ENCODE data around the gene AGAP1.

The AGAP1 gene

GRCh38 chr2:235538144-235538639, 44.3 kb downstream of the AGAP1 start:
- Histone ChIP-seq H3K9me3 (ENCODE audit: control insufficient read depth in 2 of 2, low read length in 2 of 2) (no peaks in the 10 kb centered on the region), H3K27me3 (ENCODE audit: control insufficient read depth in 2 of 2, insufficient read depth in 2 of 2, low read length in 2 of 2) (no peaks in the 10 kb centered on the region), H3K36me3 (ENCODE audit: control insufficient read depth in 2 of 2, insufficient read depth in 2 of 2, low read length in 2 of 2) (no peaks in the 10 kb centered on the region), H3K27ac (ENCODE audit: low read depth in 2 of 2, low read length in 2 of 2) (peak overlapping the region in 1 of 2 donors; percentile 24), H3K4me1 (ENCODE audit: control insufficient read depth in 2 of 2, insufficient read depth in 2 of 2, low read length in 2 of 2) (peaks cover 24 to 25% of the 10 kb centered on the region in 2 donors), H3K9ac (ENCODE audit: low read depth in 1 of 2, low read length in 2 of 2) (no peak overlapping the region), H3K4me3 (ENCODE audit: low read length in 2 of 2) (no peak overlapping the region)

- H3K4me1 ChIP-seq (ENCODE audit: control insufficient read depth in 2 of 2, insufficient read depth in 2 of 2, low read length in 2 of 2): peaks cover 31% of the 10 kb centered on the region in 2 donors
- H3K36me3 ChIP-seq (ENCODE audit: control insufficient read depth in 2 of 2, insufficient read depth in 2 of 2, low read length in 2 of 2): no peaks in the 10 kb centered on the region
- no peak overlapping the region for H3K9ac ChIP-seq (ENCODE audit: low read depth in 1 of 2, low read length in 2 of 2)
- peak overlapping the region; percentile 24 to 25 for H3K27ac ChIP-seq (ENCODE audit: low read depth in 2 of 2, low read length in 2 of 2)
- no peaks in the 10 kb centered on the region for H3K9me3 ChIP-seq (ENCODE audit: control insufficient read depth in 2 of 2, low read length in 2 of 2)
- H3K27me3 ChIP-seq (ENCODE audit: control insufficient read depth in 2 of 2, insufficient read depth in 2 of 2, low read length in 2 of 2): no peaks in the 10 kb centered on the region
- no peak overlapping the region for H3K4me3 ChIP-seq (ENCODE audit: low read length in 2 of 2)
Measured at GRCh38 chr2:235538981-235539380, 45.1 kb downstream of the AGAP1 start.

- no peaks in the 10 kb centered on the region for H3K9me3 ChIP-seq (ENCODE audit: control insufficient read depth in 2 of 2, low read length in 2 of 2)
- H3K4me1 ChIP-seq (ENCODE audit: control insufficient read depth in 2 of 2, insufficient read depth in 2 of 2, low read length in 2 of 2): peaks cover 28% of the 10 kb centered on the region in 2 donors
- H3K27me3 ChIP-seq (ENCODE audit: control insufficient read depth in 2 of 2, insufficient read depth in 2 of 2, low read length in 2 of 2): no peaks in the 10 kb centered on the region
- no peak overlapping the region for H3K9ac ChIP-seq (ENCODE audit: low read depth in 1 of 2, low read length in 2 of 2)
- no peaks in the 10 kb centered on the region for H3K36me3 ChIP-seq (ENCODE audit: control insufficient read depth in 2 of 2, insufficient read depth in 2 of 2, low read length in 2 of 2)
- H3K4me3 ChIP-seq (ENCODE audit: low read length in 2 of 2): no peak overlapping the region
- no peak overlapping the region for H3K27ac ChIP-seq (ENCODE audit: low read depth in 2 of 2, low read length in 2 of 2)
Measured at GRCh38 chr2:235539773-235540172, 45.9 kb downstream of the AGAP1 start.

GRCh38 chr2:235541016-235541415, 47.2 kb downstream of the AGAP1 start:
- H3K36me3 ChIP-seq (ENCODE audit: control insufficient read depth in 2 of 2, insufficient read depth in 2 of 2, low read length in 2 of 2): no peaks in the 10 kb centered on the region
- H3K4me1 ChIP-seq (ENCODE audit: control insufficient read depth in 2 of 2, insufficient read depth in 2 of 2, low read length in 2 of 2): peaks cover 31 to 34% of the 10 kb centered on the region in 2 donors
- no peaks in the 10 kb centered on the region for H3K27me3 ChIP-seq (ENCODE audit: control insufficient read depth in 2 of 2, insufficient read depth in 2 of 2, low read length in 2 of 2)
- H3K9ac ChIP-seq (ENCODE audit: low read depth in 1 of 2, low read length in 2 of 2): no peak overlapping the region
- peak overlapping the region in 1 of 2 donors; percentile 80 for H3K27ac ChIP-seq (ENCODE audit: low read depth in 2 of 2, low read length in 2 of 2)
- H3K9me3 ChIP-seq (ENCODE audit: control insufficient read depth in 2 of 2, low read length in 2 of 2): no peaks in the 10 kb centered on the region
- no peak overlapping the region for H3K4me3 ChIP-seq (ENCODE audit: low read length in 2 of 2)

- Histone ChIP-seq H3K27ac (ENCODE audit: low read depth in 2 of 2, low read length in 2 of 2) (peak overlapping the region; percentile 79 to 80), H3K4me1 (ENCODE audit: control insufficient read depth in 2 of 2, insufficient read depth in 2 of 2, low read length in 2 of 2) (peaks cover 31 to 37% of the 10 kb centered on the region in 2 donors), H3K9ac (ENCODE audit: low read depth in 1 of 2, low read length in 2 of 2) (peak overlapping the region in 1 of 2 donors; percentile 18), H3K27me3 (ENCODE audit: control insufficient read depth in 2 of 2, insufficient read depth in 2 of 2, low read length in 2 of 2) (no peaks in the 10 kb centered on the region), H3K9me3 (ENCODE audit: control insufficient read depth in 2 of 2, low read length in 2 of 2) (no peaks in the 10 kb centered on the region), H3K36me3 (ENCODE audit: control insufficient read depth in 2 of 2, insufficient read depth in 2 of 2, low read length in 2 of 2) (no peaks in the 10 kb centered on the region), H3K4me3 (ENCODE audit: low read length in 2 of 2) (peak overlapping the region; percentile 9 to 49)
Measured at GRCh38 chr2:235541838-235542549, 48.2 kb downstream of the AGAP1 start.

GRCh38 chr2:235542733-235543127, 48.9 kb downstream of the AGAP1 start:
- Histone ChIP-seq H3K27me3 (ENCODE audit: control insufficient read depth in 2 of 2, insufficient read depth in 2 of 2, low read length in 2 of 2) (no peaks in the 10 kb centered on the region), H3K4me3 (ENCODE audit: low read length in 2 of 2) (no peak overlapping the region), H3K9ac (ENCODE audit: low read depth in 1 of 2, low read length in 2 of 2) (no peak overlapping the region), H3K27ac (ENCODE audit: low read depth in 2 of 2, low read length in 2 of 2) (peak overlapping the region; percentile 79 to 80), H3K36me3 (ENCODE audit: control insufficient read depth in 2 of 2, insufficient read depth in 2 of 2, low read length in 2 of 2) (no peaks in the 10 kb centered on the region), H3K4me1 (ENCODE audit: control insufficient read depth in 2 of 2, insufficient read depth in 2 of 2, low read length in 2 of 2) (peaks cover 31 to 37% of the 10 kb centered on the region in 2 donors), H3K9me3 (ENCODE audit: control insufficient read depth in 2 of 2, low read length in 2 of 2) (no peaks in the 10 kb centered on the region)

- H3K9ac ChIP-seq (ENCODE audit: low read depth in 1 of 2, low read length in 2 of 2): peak overlapping the region; percentile 28 to 47
- peak overlapping the region; percentile 75 to 80 for H3K27ac ChIP-seq (ENCODE audit: low read depth in 2 of 2, low read length in 2 of 2)
- H3K36me3 ChIP-seq (ENCODE audit: control insufficient read depth in 2 of 2, insufficient read depth in 2 of 2, low read length in 2 of 2): no peaks in the 10 kb centered on the region
- peak overlapping the region in 1 of 2 donors; percentile 42 for H3K4me3 ChIP-seq (ENCODE audit: low read length in 2 of 2)
- no peaks in the 10 kb centered on the region for H3K27me3 ChIP-seq (ENCODE audit: control insufficient read depth in 2 of 2, insufficient read depth in 2 of 2, low read length in 2 of 2)
- H3K9me3 ChIP-seq (ENCODE audit: control insufficient read depth in 2 of 2, low read length in 2 of 2): no peaks in the 10 kb centered on the region
- peaks cover 31 to 35% of the 10 kb centered on the region in 2 donors for H3K4me1 ChIP-seq (ENCODE audit: control insufficient read depth in 2 of 2, insufficient read depth in 2 of 2, low read length in 2 of 2)
Measured at GRCh38 chr2:235543128-235543750, 49.4 kb downstream of the AGAP1 start.

DNA sequence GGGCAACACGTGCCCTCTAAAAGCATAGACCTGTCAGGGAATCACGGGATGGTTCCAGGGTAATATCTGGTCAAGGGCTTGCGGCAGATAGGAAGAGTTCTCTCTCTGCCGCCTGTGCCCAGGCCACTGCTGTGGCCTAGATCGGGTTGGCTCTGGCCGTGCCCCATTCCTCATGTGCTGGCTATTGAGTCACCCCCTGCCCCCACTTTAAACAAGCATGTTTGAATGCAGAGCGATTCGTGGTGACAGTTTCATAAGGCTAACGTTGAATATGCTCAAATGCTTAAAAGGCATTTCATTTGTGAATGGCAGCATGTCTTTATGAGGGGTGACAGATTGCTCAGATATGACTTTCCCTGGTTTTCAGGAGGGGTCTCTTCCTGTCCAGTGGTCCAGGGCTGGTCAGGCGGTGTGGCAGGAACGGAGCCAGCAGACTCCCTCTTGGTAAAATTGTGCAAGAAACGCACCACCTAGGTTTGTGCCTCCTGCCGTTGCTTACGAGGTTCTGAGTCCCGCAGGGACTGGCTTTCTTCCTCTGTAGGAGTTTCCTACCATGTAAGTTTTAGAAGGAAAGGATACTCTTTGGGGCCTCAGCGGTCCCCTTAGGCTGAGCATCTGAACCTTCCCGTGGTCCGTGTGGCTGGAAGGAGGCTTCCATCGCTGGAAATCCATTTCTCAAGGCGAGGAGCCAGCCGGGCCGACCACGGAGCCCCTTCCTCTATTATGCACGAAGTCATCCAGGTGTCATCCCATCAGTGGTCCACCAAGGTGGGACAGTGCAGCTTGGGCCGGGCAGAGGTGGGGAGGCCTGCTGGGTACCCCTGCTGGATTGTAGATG, 50.2 kb downstream of the AGAP1 start:
- no peaks in the 10 kb centered on the region for H3K9me3 ChIP-seq (ENCODE audit: control insufficient read depth in 2 of 2, low read length in 2 of 2)
- peaks cover 30 to 32% of the 10 kb centered on the region in 2 donors for H3K4me1 ChIP-seq (ENCODE audit: control insufficient read depth in 2 of 2, insufficient read depth in 2 of 2, low read length in 2 of 2)
- peak overlapping the region in 1 of 2 donors; percentile 47 for H3K9ac ChIP-seq (ENCODE audit: low read depth in 1 of 2, low read length in 2 of 2)
- H3K4me3 ChIP-seq (ENCODE audit: low read length in 2 of 2): no peak overlapping the region
- no peaks in the 10 kb centered on the region for H3K36me3 ChIP-seq (ENCODE audit: control insufficient read depth in 2 of 2, insufficient read depth in 2 of 2, low read length in 2 of 2)
- no peaks in the 10 kb centered on the region for H3K27me3 ChIP-seq (ENCODE audit: control insufficient read depth in 2 of 2, insufficient read depth in 2 of 2, low read length in 2 of 2)
- H3K27ac ChIP-seq (ENCODE audit: low read depth in 2 of 2, low read length in 2 of 2): peak overlapping the region; percentile 75 to 80

DNA sequence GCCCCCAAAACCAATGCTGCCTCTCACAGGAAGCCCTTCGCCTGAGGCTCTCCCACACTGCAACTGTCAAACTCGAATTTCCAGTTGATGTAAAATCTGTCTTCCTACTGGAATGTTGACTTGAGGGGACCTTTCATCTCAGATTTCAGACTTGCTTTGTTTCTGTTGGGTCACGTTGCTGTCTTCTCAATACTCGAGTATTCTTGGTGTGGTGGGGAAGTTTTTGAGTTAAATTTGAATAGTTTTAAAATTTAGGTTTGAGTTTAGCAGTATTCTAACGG, 50.8 kb downstream of the AGAP1 start:
- Histone ChIP-seq H3K9ac (ENCODE audit: low read depth in 1 of 2, low read length in 2 of 2) (no peak overlapping the region), H3K4me1 (ENCODE audit: control insufficient read depth in 2 of 2, insufficient read depth in 2 of 2, low read length in 2 of 2) (peaks cover 25 to 32% of the 10 kb centered on the region in 2 donors), H3K36me3 (ENCODE audit: control insufficient read depth in 2 of 2, insufficient read depth in 2 of 2, low read length in 2 of 2) (no peaks in the 10 kb centered on the region), H3K4me3 (ENCODE audit: low read length in 2 of 2) (no peak overlapping the region), H3K27me3 (ENCODE audit: control insufficient read depth in 2 of 2, insufficient read depth in 2 of 2, low read length in 2 of 2) (no peaks in the 10 kb centered on the region), H3K27ac (ENCODE audit: low read depth in 2 of 2, low read length in 2 of 2) (no peak overlapping the region), H3K9me3 (ENCODE audit: control insufficient read depth in 2 of 2, low read length in 2 of 2) (no peaks in the 10 kb centered on the region)

All from mucosa of rectum (tissue), 2 donors.